HuH-7 (cell line): ENCODE data around the gene TRAPPC2B.
"Not testable (repeated sequence)": the region's sequence is repeated elsewhere in the genome, so short reads cannot be mapped to it uniquely, and the experiment has no call there.

Source experiments
- DNase-seq: peaks from one replicate; pipeline ENCODE4 v3.0.0; 2011; ENCODE audit warnings: low spot score

Gene TRAPPC2B

DNA sequence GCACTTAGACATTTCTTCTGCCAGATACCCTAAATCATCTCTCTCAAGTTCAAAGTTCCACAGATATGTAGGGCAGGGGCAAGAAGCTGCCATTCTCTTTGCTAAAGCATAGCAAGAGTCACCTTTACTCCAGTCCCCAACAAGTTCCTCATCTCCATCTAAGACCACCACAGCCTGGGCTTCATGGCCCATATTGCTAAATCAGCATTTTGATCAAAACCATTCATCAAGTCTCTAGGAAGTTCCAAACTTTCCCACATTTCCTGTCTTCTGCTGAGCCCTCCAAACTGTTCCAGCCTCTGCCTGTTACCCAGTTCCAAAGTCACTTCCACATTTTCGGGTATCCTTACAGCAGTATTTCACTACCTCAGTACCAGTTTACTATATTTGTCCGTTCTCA, 11.3 kb downstream of the TRAPPC2B start:
- DNase-seq: not testable (repeated sequence)

DNA sequence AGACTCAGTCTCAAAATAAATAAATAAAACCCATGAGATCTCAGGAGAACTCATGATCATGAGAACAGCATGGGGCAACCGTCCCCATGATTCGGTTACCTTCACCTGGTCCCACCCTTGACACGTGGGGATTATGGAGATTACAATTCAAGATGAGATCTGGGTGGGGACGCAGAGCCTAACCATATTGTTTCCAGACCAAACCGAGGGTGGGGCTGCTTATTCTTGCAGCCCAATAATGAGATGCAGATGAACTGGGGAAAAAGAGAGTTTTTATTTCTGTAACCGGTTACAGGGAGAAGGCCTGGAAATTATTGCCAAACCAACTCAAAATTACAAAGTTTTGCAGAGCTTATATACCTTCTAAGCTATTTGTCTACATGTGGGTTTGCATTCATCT, 12.8 kb downstream of the TRAPPC2B start:
- DNase-seq: no peak

DNA sequence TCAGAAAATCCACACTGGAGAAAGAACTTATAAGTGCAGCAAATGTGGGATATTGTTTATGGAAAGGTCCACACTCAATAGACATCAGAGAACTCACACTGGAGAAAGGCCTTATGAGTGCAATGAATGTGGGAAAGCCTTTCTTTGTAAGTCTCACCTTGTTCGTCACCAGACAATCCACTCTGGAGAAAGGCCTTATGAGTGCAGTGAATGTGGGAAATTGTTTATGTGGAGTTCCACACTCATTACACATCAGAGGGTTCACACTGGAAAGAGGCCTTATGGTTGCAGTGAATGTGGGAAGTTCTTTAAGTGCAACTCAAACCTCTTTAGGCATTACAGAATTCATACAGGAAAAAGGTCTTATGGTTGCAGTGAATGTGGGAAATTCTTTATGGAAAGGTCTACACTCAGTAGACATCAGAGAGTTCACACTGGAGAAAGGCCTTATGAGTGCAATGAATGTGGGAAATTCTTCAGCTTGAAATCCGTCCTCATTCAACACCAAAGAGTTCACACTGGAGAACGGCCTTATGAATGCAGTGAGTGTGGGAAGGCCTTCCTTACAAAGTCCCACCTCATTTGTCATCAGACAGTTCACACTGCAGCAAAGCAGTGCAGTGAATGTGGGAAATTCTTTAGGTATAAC, 14.3 kb downstream of the TRAPPC2B start:
- no peak for DNase-seq

DNA sequence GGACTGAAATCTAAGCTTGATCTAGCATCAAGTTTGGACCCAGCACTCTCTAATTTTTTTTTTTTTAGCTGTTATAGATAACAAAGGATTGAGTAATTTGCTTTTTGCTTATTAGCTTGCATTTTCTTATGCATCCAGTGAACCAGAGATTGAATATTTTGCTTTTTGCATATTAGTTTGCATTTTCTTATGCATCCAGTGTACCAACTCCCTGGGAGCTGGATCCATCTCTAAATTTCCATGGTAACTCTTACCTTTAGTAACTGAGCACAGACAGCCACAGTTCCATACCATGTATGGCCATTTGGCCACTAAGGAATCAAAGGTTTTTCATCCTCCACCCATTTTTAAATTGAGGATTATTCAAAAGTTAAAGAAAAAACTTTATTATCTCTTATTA, 17.6 kb downstream of the TRAPPC2B start:
- DNase-seq: no peak

DNA sequence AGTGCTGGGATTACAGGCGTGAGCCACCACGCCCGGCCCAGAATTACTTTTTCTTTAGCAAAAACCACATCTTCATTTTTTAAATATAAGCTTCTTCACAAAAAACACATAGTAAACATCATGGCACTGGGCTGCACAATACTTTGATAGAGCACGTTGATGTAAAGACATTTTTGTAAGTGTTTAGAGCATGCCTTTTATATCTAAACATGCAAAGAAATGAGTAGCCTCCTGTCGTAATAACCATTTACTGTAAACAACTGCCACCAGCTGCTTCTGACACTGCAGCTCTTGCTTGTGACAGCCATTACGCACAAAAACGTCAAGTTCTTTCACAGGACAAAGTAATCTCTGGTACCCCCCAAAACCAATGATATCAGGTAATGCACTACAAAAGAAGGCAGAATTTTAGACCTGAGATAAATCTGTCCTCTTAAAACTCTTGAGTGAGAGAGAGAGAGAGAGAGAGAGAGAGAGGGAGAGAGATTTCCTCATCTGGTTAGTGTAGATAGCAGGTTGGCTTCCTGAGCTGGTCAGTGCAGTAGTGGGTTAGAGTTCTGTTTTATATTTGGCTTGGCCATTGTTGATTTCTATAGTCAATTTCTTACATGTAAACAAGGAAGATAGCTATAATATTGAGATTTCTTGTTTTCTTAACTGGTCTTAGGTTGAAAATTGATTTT, 19.6 kb downstream of the TRAPPC2B start:
- DNase-seq: no peak

GRCh38 chr19:57389194-57389729, 25.9 kb downstream of the TRAPPC2B start:
- no peak for DNase-seq

DNA sequence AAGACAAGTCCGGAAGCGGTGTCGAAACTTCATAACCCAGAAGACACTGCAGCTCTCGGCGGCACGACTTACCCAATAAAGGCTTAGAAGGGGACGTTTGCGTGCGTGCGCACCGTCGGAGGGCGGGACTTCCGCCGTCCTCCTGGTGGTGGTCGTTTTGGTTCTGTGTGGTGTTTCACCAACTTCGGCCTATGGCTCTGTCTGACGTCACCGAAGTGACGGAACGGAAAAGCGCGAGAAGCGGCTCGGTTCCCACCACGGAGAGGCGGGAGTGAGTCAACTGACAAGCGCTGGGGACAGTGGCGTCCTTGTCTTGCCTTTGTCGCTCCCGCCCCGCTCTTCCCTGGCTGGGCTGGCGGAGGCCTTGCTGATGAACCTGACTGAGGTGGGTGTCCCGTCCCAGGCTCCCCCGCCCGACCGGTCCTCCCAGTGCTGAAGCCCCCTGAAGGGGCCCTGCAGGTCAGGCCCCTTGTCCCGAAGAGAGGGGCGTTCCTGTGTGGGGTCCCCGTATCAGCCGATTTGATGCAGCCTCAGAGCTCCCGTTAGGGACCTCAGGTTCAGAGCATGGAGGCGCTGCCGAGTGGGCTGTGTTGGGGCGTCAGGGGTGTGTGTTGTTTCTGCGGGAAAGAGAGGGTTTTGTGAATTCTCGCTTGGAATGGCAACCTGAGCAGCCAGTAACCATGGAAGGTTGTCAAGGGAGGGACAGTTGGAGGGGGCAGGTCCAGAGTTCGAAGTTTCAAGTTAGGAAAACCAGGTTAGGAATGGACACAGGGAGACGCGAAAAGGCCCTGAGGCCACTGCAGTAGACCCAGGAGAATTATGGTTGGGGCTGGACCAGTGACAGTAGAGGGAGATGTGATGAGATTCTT, 26.6 kb downstream of the TRAPPC2B start, which contains the start of gene ZNF548:
ZNF548 (plus strand) TSS at position 125 of the 869 bp plus-strand sequence; CDS start at position 371, 246 bp downstream.
- peak; percentile 62 for DNase-seq

GRCh38 chr19:57395710-57396109, 32.4 kb downstream of the TRAPPC2B start:
- DNase-seq: no peak

GRCh38 chr19:57398868-57399267, 35.5 kb downstream of the TRAPPC2B start:
- no peak for DNase-seq

- DNase-seq: no peak
These were observed 40.6 kb downstream of the TRAPPC2B start for GRCh38 chr19:57403737-57404563.

DNA sequence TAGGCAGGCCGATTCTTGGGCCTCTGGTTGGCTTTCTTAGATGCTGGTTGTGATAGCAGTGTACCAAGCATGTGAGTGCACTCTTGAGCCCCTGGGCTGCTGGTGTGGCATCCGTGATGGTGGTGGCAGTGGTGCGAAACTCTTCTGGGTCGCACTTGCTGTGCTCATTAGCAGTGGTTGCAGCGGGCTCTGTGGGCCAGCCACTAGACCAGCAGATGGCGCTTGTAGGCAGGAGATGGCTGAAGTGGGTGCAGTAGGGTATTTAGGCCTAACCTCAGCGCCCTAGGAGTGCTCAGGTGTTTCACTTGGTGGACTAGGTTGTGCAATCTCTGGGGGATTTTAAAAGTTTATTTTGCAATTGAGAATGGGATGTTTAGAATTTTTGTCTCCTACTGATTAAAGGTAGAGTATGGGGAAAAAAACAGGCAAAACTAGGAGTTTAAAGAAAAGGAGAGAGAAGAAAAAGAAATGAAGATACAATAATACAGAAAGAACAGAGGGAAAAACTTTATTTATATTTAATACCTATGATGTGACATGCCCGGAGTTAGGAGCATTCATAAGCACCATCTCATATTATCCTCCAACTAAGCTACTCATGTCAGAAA, 43.3 kb downstream of the TRAPPC2B start:
- DNase-seq: peak; percentile 55

GRCh38 chr19:57410877-57411671, 47.7 kb downstream of the TRAPPC2B start, which contains the start of gene ZNF17:
Gene ZNF17, plus strand, starts transcription at chr19:57411161. Its CDS starts 2,455 bp downstream, at chr19:57413616.
- DNase-seq: peak; percentile 95
